Measurements from ENCODE around the gene C4orf36.

DNA sequence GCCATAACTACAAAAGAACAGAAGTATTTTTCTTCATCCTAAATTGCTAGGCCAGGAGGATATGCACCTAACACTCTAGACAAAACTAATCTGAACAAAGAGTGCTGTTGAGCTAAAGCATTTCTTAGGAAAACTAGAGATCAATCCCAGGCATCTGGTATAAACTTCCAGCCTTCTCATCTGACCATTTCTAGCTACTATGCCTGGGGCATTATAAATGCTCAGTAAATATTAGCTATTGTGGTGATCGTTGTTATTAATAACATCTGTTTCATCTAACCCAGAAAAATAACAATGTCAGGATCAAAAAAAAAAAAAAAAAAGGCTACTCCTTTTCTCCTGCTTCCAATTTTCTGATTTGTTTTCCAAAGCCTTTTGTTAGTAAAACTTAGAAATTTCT, 35.3 kb downstream of the C4orf36 start:
- TF ChIP-seq, protein P1, sequence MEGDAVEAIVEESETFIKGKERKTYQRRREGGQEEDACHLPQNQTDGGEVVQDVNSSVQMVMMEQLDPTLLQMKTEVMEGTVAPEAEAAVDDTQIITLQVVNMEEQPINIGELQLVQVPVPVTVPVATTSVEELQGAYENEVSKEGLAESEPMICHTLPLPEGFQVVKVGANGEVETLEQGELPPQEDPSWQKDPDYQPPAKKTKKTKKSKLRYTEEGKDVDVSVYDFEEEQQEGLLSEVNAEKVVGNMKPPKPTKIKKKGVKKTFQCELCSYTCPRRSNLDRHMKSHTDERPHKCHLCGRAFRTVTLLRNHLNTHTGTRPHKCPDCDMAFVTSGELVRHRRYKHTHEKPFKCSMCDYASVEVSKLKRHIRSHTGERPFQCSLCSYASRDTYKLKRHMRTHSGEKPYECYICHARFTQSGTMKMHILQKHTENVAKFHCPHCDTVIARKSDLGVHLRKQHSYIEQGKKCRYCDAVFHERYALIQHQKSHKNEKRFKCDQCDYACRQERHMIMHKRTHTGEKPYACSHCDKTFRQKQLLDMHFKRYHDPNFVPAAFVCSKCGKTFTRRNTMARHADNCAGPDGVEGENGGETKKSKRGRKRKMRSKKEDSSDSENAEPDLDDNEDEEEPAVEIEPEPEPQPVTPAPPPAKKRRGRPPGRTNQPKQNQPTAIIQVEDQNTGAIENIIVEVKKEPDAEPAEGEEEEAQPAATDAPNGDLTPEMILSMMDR (conservative IDR thresholded peaks at IDR 0.05; ENCODE audit: low read depth, low read length) = no peak
- TF ChIP-seq RCOR1 (IDR thresholded peaks at IDR 0.05; ENCODE audit: insufficient replicate concordance, low read length) = no peak
- TF ChIP-seq POLR2A (IDR thresholded peaks at IDR 0.05; ENCODE audit: low read depth, low read length) = no peak
- no peak for TF ChIP-seq NFE2L2 (IDR thresholded peaks at IDR 0.05; ENCODE audit: low read depth, low read length)
- TF ChIP-seq, protein P2, sequence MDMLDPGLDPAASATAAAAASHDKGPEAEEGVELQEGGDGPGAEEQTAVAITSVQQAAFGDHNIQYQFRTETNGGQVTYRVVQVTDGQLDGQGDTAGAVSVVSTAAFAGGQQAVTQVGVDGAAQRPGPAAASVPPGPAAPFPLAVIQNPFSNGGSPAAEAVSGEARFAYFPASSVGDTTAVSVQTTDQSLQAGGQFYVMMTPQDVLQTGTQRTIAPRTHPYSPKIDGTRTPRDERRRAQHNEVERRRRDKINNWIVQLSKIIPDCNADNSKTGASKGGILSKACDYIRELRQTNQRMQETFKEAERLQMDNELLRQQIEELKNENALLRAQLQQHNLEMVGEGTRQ (IDR thresholded peaks at IDR 0.05; ENCODE audit: low read depth, low read length) = no peak
- TF ChIP-seq MAZ (IDR thresholded peaks at IDR 0.05; ENCODE audit: borderline replicate concordance, low read depth, low read length) = no peak
- no peak for TF ChIP-seq FOS (IDR thresholded peaks at IDR 0.05; ENCODE audit: low read depth, low read length)
- TF ChIP-seq SMC3 (IDR thresholded peaks at IDR 0.05; ENCODE audit: low read depth, low read length) = no peak
- no peak for TF ChIP-seq CEBPB (IDR thresholded peaks at IDR 0.05; ENCODE audit: low read depth, low read length)
- no peak for TF ChIP-seq BHLHE40 (IDR thresholded peaks at IDR 0.05; ENCODE audit: low read depth, low read length)
- no peak for TF ChIP-seq RFX5 (IDR thresholded peaks at IDR 0.05; ENCODE audit: low read depth, low read length)
- no peak for TF ChIP-seq MAFK (IDR thresholded peaks at IDR 0.05; ENCODE audit: low read depth, low read length)
- TF ChIP-seq, protein P3, sequence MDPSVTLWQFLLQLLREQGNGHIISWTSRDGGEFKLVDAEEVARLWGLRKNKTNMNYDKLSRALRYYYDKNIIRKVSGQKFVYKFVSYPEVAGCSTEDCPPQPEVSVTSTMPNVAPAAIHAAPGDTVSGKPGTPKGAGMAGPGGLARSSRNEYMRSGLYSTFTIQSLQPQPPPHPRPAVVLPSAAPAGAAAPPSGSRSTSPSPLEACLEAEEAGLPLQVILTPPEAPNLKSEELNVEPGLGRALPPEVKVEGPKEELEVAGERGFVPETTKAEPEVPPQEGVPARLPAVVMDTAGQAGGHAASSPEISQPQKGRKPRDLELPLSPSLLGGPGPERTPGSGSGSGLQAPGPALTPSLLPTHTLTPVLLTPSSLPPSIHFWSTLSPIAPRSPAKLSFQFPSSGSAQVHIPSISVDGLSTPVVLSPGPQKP (IDR thresholded peaks at IDR 0.05; ENCODE audit: borderline replicate concordance, low read depth, low read length) = no peak
- no peak for TF ChIP-seq RAD21 (IDR thresholded peaks at IDR 0.05; ENCODE audit: low read length)

All from IMR-90 (cell line).